ENCODE measurements around the gene LCNL1. TPM values are rescaled to one million over a fixed set of nuclear protein-coding genes. Genes with fewer than 3 reads are reported as not detected.

LCNL1 gene
- total RNA-seq, 1 donor from 2014 or later = 5.1 TPM

GRCh38 chr9:136977223-136977622 lies 5.6 kb upstream of the LCNL1 start, which contains the start of gene PTGDS:
PTGDS (plus strand) TSS chr9:136977504; CDS start chr9:136977579, 75 bp downstream.
- Histone ChIP-seq H3K9me3 (no peaks in the 10 kb centered on the region), H3K4me1 (peaks cover 32% of the 10 kb centered on the region), H3K36me3 (no peaks in the 10 kb centered on the region), H3K4me3 (peak within 1 kb of the TSS; percentile 55), H3K27me3 (no peaks in the 10 kb centered on the region), H3K27ac (peak within 1 kb of the TSS; percentile 70)
- intact Hi-C loops (cut with DNase I) = no loop called here
- DNase-seq (no peak), ATAC-seq (no peak)
- TF ChIP-seq CTCF (IDR thresholded peaks at IDR 0.05) = no peak

GRCh38 chr9:136977649-136978072 lies 5.1 kb upstream of the LCNL1 start:
- ATAC-seq (no peak), DNase-seq (no peak)
- peak overlapping the region; percentile 55 for H3K4me3 ChIP-seq
- peaks cover 34% of the 10 kb centered on the region for H3K4me1 ChIP-seq
- H3K27ac ChIP-seq = peak overlapping the region; percentile 70
- H3K27me3 ChIP-seq = no peaks in the 10 kb centered on the region
- intact Hi-C loops (cut with DNase I) = no loop called here
- no peak for TF ChIP-seq CTCF (IDR thresholded peaks at IDR 0.05)
- H3K36me3 ChIP-seq = no peaks in the 10 kb centered on the region
- H3K9me3 ChIP-seq = no peaks in the 10 kb centered on the region

GRCh38 chr9:136978073-136978864 lies 4.5 kb upstream of the LCNL1 start:
- peak; percentile 88 for DNase-seq
- ATAC-seq = peak; percentile 72
- Histone ChIP-seq H3K27me3 (no peaks in the 10 kb centered on the region), H3K4me3 (peak overlapping the region; percentile 55), H3K36me3 (no peaks in the 10 kb centered on the region), H3K4me1 (peaks cover 34% of the 10 kb centered on the region), H3K9me3 (no peaks in the 10 kb centered on the region), H3K27ac (peak overlapping the region; percentile 70)
- no peak for TF ChIP-seq CTCF (IDR thresholded peaks at IDR 0.05)
- intact Hi-C loops (cut with DNase I) = no loop called here

- H3K9me3 ChIP-seq = no peaks in the 10 kb centered on the region
- TF ChIP-seq CTCF (IDR thresholded peaks at IDR 0.05) = no peak
- intact Hi-C loops (cut with DNase I) = no loop called here
- no peak for ATAC-seq
- H3K27ac ChIP-seq = no peak overlapping the region
- peaks cover 34% of the 10 kb centered on the region for H3K4me1 ChIP-seq
- DNase-seq = no peak
- no peaks in the 10 kb centered on the region for H3K27me3 ChIP-seq
- no peaks in the 10 kb centered on the region for H3K36me3 ChIP-seq
- H3K4me3 ChIP-seq = no peak overlapping the region
Observed at GRCh38 chr9:136978865-136979544, 3.8 kb upstream of the LCNL1 start.

- ATAC-seq (no peak), DNase-seq (no peak)
- peaks cover 9% of the 10 kb centered on the region for H3K27me3 ChIP-seq
- H3K9me3 ChIP-seq = no peaks in the 10 kb centered on the region
- H3K4me1 ChIP-seq = peaks cover 34% of the 10 kb centered on the region
- peak overlapping the region; percentile 11 for H3K27ac ChIP-seq
- H3K4me3 ChIP-seq = no peak overlapping the region
- intact Hi-C loops (cut with DNase I) = no loop called here
- H3K36me3 ChIP-seq = no peaks in the 10 kb centered on the region
- no peak for TF ChIP-seq CTCF (IDR thresholded peaks at IDR 0.05)
Observed at GRCh38 chr9:136979769-136980587, 2.8 kb upstream of the LCNL1 start.
